Hematopoietic multipotent progenitor cell treated with erythropoietin and hydrocortisone succinate and interleukin-3 and kit ligand, for 6 days (in vitro differentiated cells): ENCODE results near the gene UBA52.
"Not testable (repeated sequence)": the region's sequence is repeated elsewhere in the genome, so short reads cannot be mapped to it uniquely, and the experiment has no call there.

ENCODE experiments used
- DNase-seq: peaks from one replicate; pipeline ENCODE4 v3.0.0-alpha.2; 2015

The UBA52 gene

DNA sequence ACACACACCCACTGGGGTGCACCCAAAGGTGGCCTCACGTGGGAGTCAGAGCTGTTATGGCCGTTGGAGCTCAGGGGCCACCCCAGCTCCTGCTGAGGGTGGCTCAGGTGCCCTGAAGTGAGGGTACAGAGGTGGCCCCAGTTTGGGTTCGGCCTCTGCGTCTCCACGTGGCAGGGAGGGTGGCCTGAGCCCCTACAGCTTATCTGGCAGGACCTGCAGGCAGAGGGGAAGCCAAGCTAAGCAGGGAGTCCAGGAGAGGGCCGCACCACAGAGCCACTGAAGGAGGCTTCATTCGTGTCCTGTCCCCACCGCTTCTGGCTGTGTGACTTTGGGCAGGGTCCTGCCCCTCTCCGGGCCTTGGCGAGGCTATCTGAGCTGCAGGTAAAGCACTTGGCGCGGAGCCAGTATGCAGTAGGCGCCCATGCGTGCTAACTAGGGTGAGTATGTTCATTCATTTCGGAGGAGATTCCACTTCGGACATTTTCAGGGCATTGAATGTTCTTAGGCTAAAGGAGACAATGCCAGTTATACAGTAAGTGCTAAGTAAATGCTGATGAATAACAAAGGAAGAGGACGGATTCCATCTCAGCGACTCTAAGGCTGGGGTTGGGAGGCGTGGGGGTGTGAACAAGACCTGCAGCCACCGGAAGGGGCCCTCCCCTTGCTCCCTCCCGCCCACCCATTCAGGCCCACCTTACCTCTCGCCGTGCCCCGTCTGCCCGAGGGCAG lies 21.9 kb downstream of the UBA52 start:
- no peak for DNase-seq

DNA sequence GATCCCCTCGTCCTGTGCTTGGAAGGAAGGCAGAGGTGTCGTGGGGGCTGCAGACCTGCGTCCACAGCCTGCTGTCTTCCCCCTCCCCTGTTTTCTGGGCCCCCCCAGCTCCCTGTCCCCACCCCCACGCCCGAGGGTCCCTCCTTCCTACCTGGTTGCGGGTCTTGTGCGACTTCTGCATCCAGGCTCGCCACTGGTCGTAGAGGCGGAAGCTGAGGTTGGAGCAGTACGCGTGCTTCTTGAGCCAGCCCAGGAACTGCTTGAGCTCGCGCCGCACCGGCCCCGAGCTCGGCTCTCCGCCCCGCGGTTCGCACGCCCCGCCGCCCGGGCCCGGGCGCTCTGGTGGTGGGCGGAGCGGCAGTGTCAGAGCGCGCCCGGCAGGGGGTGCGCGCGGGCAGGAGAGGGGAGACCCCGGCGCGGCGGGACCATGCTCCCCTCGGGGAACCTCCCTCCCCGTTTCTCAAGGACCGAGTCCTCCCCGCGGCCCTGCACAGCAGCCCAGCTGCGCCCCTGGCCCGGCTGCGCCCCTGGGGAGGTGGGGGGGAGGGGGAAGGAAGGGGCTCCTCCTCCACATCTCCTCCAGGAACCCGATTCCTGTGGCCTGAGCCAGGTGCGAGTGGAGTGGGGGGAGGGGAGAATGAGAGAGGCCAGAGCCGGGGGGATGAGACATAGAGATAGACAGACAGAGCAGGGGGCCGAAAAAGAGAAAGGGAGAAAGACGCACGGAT lies 22.6 kb downstream of the UBA52 start:
- peak; percentile 80 for DNase-seq

DNA sequence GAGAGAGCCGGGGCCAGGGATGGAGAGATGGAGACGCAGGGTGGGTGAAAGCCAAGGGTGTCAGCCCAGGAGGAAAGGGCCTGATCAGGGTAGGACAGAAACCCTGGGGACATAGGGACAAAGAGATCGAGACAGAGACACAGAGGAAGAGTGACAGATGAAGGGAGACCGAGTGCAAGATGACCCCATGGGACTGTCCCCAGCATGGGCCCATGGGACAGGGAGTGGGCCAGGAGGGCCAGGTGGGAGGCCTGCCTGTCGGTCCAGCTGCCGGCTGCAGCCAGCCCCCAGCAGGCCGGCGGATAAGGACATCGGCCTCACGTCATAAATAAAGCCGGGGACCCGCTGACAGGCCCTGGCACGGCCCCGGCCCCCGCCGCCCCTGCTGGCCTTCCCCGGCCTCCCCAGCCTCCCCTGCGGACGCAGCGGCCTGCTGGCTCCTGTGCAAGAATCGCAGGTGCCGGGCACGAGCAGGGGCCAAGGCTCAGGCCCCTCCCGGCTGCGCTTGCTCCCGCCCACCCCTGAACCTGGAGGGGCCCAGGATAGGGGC lies 23.2 kb downstream of the UBA52 start:
- DNase-seq, result no peak

DNA sequence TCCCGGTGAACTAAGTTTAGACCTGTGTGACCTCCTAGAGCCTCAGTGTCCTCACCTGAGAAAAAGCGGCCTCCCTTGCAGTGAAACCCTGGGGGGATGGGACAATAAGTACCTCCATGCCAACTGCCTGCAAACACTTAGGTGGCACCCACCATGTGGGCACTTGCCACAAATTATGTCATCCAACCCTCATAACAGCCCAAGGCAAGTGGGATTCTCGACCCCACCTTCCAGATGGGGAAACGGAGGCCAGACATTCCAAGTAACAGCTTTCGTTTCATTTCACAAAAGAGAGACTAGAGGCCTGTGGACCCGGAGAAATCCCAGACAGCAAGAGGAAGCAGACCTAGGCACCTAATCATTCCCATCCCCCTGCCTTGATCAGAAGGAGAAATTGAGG lies 23.8 kb downstream of the UBA52 start:
- no peak for DNase-seq

DNA sequence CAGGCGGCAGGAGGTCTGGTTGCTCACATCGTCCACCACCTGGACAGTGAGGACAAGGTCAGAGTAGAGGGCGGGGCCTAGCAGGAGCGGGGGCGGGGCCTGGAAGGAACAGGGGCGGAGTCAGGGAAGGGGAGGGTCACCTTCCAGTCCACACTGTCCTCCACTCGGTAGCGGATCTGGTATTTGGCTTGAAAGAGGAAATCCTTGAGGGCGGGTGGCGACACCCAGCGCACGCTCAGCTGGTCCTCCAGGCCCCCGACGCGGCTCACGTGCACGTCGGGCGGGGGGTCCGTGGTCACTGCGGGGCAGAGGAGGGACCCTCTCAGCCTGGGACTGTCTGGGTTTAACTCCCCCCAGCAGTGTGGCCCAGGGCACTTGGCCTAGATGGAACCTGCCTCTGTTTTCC lies 25.1 kb downstream of the UBA52 start:
- DNase-seq, result peak; percentile 77

DNA sequence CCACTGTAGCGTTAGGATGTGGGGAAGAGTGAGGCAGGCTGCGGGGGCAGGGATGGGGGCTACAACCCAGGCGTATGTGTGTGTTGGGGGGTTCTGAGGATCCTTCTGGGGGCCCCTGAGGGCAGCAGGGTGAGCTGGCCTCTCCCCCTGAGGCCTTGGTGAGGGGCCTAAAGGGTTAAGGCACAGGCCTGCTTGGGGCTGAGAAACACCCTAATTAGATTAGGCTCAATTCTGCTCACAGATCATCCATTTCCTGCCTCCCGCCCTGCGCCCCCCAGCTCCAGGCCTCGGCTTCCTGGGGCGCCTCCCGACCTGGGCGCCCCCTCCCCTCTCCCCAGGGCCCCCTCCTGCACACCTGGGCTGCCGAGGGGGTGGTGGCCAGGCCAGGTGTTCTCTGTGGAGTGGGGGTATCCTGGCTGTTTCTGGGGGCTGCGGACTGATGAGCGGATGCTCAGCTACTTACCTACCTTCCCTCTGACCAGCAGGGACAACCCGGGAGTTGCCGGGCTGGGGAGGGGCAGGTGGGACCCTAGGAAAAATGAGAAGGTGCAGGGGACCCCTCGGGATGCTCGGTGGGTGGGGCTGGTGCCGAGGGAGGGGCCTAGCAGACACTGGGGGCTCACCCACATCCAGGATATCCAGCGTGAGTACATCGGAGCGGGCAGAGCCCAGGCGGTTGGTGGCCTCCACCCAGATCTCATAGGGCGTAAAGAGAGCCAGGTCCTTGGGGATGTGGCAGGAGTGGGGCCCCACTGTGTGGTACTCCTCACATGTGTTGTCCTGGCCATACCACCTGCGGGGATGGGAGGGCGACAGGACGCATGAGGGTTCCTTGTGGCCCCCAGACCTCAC lies 26.4 kb downstream of the UBA52 start:
- no peak for DNase-seq

DNA sequence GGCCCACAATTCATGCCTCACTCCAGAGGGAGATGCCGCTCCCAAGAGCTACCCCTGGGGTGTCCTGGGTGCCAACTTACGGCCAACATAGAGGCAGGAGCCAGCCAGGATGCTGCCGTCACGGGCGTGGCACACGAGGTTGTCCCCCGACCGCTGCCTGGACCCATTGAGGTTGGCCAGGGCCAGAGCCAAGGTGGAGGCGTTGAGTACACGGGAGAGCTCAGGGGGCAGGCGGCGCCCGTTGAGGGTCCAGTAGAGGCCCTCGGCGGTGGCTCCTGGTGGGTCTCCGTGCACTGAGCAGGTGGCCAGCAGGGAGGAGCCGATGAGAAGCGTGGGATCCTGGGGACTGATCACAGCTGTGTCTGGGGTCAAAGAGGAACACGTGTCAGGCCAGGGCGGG lies 27.8 kb downstream of the UBA52 start:
- no peak for DNase-seq

DNA sequence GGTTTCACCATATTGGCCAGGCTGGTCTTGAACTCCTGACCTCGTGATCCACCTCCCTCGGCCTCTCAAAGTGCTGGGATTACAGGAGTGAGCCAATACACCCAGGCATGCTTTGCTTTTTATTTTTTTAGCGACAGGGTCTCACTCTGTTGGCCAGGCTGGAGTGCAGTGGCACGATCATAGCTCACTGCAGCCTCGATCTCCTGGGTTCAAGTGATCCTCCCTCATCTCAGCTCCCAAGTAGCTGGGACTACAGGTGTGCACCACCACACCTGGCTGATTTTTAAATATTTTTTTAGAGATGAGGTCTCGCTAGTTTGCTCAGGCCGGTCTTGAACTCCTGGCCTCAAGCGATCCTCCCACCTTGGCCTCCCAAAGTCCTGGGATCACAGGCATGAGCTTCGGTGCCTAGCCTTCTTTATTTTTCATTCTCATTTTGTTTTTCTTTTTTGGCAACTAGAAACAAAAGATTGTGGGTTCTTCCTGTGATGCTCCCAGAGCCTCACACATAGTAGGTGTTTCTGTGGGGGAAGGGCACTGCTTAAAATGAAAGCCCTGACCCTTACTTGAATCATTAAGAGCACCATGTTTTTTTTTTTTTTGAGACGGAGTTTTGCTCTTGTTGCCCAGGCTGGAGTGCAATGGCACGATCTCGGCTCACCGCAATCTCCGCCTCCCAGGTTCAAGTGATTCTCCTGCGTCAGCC lies 29.2 kb downstream of the UBA52 start:
- DNase-seq, result not testable (repeated sequence)

DNA sequence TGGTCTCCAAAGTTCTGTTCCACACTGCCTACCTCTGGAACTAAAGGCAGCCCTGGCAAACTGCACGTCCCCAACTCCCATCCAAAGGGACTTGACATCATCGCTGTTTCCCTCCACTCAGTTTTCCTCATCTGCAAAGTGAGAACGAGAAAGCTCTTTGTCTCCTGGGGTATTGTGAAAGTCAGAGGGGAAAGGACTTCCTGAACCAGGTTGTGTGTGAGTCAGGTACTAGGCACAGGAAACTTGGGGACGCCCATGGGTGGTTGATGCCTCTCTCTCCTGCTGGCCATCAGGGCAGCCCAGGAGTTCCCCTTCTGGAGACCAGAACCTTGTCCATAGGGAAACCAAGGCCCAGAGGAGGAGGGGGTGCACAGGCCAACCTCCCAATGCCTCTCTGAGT lies 30.2 kb downstream of the UBA52 start:
- no peak for DNase-seq

DNA sequence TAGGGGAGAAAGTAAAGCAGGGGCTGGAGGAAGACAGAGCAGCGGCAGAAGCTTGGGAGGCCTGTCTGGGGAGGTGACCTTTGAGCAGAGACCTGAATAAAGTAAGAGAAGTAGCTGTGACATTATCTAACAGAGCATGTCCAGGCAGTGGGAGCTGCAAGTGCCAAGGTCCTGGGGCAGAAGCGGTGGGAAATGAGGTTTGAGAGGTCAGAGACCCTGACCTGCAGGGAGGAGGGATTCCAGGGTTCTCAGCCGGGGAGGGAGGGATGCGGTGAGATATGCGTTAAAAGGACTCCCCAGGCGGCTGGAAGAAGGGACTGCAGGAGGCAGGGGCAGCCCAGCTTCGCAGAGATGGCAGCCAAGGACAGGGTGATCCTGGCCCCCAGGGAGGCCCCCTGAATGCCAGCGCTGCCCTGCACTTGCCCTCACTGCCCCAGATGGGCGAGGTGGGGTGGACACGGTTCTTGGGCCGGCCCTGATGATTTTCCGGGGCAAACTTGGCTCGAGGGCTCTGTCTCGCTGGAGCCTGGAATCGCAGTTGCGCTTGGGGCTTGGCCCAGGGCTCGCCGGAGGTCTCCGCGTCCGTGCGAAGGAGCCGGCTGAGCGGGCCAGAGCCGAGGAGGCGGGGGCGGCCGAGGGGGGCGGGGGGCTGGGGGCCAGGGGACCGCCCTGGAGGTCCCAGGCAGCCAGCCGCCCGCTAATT lies 31.7 kb downstream of the UBA52 start:
- DNase-seq, result peak; percentile 71

DNA sequence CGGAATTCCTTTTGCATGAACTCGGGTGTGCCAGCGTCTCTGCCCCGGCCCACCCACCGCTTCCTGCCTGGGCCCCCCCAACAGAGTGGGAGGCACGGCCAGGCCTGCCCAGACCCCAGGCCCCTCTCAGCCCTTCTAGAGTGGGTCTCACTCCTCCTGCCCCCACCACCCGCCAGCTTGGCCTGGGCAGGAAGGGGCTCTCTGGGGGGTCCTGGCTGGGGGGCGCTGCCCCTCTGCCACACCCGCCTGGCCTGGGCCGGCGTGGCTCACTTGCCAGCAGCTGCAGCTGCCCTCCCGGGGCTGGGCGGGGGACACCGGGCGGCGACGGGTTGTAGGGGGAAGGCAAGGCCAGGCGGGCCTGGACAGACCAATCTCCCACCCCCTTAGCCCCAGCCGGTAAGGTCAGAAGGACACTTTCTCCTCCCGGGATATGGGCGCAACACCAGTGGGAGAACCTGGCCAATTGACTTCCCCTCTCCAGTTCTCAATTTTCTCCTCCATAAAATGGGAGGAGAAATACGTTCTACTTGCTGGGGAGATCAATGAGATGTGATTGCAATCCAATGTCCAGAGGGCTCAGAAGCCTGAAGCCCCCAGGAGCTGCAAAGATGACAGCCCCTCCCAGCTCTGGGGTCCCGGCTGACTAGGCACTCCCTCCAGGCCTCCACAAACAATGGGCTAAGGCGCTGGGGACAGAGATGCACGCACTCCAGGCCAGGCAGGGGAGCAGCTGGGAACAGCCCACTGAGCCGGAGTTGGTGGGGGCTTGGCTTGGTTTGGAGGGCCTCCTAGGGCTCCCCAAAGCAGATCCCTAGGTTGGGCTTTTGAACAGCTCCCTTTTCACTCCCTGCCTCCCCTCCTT lies 32.5 kb downstream of the UBA52 start:
- no peak for DNase-seq

DNA sequence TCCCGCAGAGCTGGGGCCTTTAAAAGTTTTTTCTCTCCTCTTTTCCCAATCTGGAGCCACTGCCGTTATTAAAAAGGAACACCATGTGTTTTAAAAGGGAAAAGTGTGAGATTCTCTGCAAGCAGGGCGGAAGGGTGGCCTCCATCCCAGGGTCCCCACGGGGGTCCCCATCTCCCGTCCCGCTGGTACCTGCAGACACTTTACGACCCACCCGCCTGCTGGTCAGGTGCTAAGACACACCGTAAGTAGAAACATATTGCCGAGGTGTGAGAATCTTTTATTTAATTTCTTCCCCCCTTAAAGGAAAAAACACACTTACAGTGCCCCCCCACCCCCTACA lies 33.1 kb downstream of the UBA52 start:
- no peak for DNase-seq

DNA sequence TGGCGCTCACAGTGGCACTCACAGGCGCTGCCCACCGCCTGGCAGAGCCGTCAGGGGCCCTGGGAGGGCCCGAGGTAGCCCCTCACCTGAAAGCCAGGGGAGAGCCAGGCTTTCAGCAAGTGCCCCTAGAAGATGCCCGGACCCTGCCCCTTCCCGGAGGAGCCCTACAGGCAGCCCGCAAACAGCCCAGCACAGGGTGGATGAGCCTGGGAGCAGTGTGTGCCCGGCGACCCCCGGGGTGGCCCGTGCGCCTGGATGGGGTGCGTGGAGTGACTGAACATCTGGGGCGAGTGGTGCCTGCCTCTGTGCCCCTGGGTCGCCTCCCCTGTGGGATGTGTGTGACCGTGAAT lies 33.5 kb downstream of the UBA52 start:
- no peak for DNase-seq

DNA sequence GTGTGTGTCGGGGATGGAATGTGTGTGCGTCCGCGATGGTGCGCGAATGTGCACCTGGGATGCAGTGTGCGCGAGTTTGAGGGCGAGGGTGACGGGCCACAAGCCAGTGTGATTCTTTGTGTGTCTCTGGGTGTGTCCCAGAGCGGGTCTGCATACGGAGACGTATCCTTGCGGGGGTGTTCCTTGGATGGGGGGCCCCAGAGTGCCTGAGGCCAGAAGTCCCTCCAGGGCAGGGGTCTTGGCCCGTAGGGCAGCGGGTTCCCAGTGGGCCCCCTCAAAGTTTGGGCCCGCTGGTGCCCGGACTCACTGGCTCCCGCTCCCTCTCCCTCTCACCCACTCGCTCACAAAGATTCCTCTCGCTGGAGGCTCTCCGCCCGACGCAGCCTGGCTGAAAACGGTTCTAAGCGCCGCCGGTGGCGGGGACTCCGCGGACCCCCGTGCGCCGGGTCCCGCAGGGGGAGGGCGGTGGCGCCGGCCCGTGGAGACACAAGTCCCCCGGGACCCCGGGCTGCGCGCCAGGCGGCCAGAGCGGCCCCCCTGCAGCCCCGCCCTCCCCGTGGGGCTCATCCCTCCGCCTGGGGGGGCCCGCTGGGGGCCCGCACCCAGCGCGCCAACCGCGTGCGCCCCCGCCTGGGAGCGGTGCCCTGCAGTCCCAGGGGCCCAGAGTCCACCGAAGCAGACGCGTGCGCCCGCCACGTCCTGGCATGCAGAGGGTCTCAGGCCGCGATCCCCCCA lies 34.1 kb downstream of the UBA52 start:
- no peak for DNase-seq

DNA sequence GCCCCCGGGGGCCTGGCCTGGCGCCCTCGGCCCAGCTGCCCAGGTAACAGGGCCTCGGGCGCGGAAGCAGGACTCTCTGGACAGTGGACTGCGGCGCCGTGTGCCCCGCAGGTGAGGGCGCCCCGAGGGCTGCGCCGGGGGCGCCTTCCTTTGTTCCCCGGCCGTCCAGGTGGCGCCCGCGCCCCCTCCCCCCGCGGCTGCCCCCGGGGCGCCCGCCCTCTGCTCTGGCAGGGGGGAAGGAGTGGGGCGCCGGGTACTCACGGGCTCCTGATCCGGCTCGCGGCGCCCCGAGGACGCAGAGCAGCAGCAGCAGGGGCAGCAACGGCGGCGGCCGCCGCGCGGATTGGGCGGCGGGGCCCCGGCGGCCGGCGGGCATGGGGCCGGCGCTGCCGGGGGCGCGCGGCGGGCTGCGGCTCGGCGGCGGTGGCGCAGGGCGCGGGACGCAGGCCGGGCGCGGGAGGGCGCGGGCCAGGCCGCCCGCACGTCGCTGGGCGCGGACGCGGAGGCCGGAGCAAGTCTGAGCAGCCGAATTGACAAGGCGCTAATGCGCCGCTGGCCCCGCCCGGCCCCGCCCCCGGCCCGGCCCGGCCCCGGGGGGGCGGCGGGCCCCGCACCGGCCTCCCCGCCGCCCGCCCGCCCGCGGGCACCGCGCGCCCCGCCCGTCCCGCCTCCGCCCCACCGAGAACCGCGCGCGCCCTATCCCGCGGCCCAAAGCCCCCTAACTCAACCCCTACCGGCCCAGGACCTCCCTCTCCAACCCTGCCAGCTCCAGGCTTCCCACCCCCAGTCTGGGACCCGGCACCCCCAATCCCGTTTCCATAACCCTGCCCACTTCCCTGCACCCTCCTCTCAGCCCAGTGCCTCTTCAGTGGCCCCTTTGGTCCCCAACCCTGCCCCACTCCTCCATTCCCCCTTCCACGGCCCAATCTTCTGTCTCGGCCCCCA lies 34.9 kb downstream of the UBA52 start, which contains the start of gene CRLF1:
TSS of gene CRLF1 (minus strand) at position 519 of the 945 bp plus-strand sequence. CDS start at position 376, 143 bp downstream.
- DNase-seq, result no peak

DNA sequence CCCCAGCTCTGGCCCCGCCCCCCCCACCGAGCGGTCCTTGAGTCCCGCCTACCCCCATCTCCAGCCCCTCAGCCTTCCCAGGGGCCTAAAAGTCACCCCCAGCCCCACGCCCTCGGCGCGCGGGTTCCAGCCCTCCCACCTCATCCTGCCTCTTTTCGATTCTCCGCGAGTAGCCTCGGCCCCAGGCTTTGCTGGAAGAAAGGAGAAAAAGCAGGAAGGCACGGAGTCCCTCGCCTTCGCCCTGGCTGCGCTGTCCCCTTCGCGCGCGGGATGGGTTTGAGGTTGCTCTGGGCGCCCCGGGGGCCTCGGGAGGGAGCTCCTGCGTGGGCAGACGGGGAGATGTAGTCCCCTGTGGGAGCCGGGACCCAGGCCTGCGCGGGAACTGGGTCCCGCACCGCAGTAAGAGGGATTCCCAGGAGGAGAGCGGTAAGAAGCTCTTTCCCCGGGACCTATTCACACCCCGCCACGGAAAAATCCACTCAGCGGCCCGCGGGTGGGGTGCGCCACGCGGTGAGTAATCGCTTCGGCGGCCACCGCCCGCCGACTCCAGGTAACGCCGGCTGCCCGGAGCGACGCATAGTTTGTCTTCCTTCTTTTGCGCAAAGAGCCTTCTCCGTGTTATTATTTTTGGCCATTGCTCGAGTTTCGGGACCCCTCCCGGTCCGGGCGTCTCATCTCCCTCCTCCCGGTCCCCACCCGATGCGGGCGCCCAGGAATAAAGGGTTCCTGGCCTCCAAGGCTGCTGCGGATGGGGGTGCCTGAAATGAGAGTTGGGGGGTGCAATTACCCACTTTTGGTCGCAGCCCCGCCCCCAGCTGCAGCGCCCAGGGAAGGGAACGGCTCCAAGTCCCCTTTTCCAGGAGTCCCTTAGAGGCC lies 35.8 kb downstream of the UBA52 start:
- no peak for DNase-seq

DNA sequence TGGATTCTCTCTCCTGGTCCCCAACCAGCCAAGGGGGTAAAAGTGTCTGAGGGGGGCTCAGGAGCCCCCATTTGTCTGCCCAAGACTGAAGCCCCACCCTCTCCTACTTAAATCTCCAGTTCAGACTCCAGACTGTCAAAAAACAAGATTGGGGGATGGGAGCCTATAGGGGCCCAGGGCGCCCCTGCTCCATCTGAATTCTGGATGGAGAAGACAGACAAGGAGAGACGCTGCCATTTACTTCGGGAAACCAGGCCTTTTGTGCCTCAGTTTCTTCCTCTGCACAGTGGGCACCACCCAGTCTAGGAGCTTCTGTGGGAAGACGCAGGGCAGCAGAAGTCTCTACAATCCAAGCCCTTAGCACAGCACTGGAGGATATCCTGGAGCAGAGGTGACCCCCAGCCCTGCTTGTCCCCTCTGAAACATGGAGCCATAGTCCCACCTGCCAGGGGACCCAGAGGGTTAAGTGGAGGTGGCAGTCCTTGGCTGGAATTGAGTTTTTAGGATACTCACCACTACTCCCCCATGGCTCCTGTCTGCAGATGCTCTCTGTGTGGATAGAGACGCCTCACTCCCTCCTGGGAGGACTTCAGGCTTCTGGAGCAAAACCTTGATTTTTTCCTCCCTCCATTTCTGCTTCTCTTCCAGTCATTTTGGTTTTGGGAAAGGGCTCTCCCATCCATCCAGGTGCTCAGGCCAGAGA lies 36.6 kb downstream of the UBA52 start:
- no peak for DNase-seq
